ENCODE data around the gene AGFG2. TPM values are rescaled to one million over a fixed set of nuclear protein-coding genes. Genes with fewer than 3 reads are reported as not detected.

Gene AGFG2
- total and polyA plus RNA-seq, 4 donors, result 10.6 to 21.0 (median 17.2) TPM

DNA sequence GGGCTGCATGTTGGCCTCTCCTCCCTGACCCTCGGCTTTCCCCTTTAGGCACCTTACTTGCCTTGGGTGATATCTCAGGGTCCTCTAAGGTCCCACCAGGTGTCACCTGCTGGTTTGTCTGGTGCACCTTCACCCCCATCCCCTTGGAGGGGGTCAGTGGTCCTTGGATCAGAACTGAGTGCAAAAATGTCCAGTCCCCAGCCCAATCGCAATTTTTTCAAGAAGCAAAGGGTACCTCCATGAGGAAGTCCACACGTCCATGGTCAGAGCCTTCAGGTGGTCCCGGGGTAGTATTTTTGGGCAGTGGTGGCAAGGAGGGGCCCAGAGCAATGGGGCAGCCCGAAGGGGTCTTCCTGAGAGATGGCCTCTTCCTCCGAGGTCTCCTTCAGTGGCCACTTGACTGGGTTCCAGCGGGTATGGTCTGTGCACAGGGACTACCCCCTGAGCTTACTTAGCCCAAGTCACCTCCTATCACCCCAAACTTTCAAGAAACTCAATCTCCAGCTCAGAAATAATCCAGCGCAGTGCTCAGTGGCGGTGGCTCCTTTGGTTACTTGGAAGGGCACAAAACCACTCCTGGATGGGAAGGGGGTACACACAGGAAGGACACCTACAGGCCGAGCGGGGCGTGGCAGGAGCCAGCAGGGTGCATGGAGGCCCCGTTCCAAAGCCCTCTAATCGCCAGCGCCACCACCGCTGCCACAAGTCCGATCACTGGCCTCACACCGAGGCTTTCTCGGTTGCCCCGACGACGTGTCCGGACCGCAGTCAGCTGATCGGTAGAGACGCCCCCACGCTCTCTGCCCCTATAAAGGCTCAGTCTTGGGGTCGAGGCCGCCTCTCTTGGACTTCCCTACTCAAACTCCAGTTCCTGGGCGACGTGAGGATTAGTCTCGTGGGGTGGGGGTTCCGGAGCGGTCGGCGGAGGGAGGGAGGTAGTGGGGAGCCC is 30.2 kb downstream of the AGFG2 start:
- H3K4me1 ChIP-seq (ENCODE audit: control insufficient read depth, insufficient read depth, low read length), result peaks cover 44% of the 10 kb centered on the region
- H3K27me3 ChIP-seq (ENCODE audit: control insufficient read depth, insufficient read depth, low read length), result peaks cover 9% of the 10 kb centered on the region
- 17% methylated on average over 28 of the region's 36 CpGs for WGBS (ENCODE audit: insufficient coverage)
- H3K36me3 ChIP-seq (ENCODE audit: control insufficient read depth, insufficient read depth, low read length), result peaks cover 58% of the 10 kb centered on the region
- H3K9me3 ChIP-seq (ENCODE audit: control insufficient read depth, insufficient read depth, low read length), result no peaks in the 10 kb centered on the region
- H3K27ac ChIP-seq (ENCODE audit: low read depth, low read length), result peak overlapping the region; percentile 64
- peak overlapping the region; percentile 31 for H3K4me3 ChIP-seq (ENCODE audit: low read depth, low read length)
- peak in 3 of 6 donors; percentile 48 to 75 (median 64) for DNase-seq (ENCODE audit: low read depth in 4 of 6, low spot score in 6 of 6)

DNA sequence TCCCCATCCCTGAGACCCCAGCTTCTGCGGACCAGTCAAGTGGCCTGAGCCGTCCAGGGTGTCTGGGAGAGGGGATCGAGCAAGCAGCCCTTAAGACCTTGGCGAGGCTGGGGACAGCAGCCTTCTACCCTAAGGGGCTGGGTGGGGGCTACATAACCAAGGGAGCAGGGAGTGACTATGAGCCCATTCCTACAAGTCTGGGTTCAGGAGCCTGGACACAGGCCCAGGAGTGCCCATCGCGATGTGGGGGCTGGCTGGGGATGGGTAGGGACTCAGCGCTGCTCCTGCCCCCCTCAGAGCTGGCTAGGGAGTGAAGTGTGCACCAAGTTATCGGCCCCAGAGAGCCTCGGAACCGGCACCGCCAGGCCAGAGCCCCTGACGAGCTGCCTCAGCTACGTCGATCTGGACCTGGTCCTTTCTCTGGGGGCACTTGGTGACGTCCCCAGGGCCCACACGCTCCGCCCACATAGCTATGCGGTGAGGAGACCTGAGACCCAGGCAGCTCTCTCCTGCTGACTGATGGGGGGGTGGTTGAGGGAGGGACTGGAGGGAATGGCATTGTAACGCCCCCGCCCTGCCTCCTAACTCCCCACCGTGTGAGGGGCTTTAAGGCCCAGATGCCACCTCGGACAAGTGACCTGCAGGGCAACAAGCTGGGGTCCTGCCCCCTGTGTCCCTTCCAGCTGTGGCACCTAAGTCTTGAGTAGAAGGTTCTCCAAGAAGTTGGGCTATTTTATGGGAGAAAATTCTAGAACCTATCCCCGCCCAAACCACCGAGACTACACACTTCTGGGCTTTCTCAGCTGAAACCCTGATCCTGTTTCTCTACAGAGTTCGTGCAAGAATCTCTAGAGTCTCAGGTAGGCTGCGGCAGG is 32.2 kb downstream of the AGFG2 start:
- DNase-seq (ENCODE audit: low read depth in 4 of 6, low spot score in 6 of 6), result no peak
- peaks cover 58% of the 10 kb centered on the region for H3K36me3 ChIP-seq (ENCODE audit: control insufficient read depth, insufficient read depth, low read length)
- H3K27me3 ChIP-seq (ENCODE audit: control insufficient read depth, insufficient read depth, low read length), result peaks cover 9% of the 10 kb centered on the region
- 67% methylated on average over 15 of the region's 26 CpGs for WGBS (ENCODE audit: insufficient coverage)
- no peak overlapping the region for H3K27ac ChIP-seq (ENCODE audit: low read depth, low read length)
- H3K4me3 ChIP-seq (ENCODE audit: low read depth, low read length), result no peak overlapping the region
- H3K4me1 ChIP-seq (ENCODE audit: control insufficient read depth, insufficient read depth, low read length), result peaks cover 44% of the 10 kb centered on the region
- H3K9me3 ChIP-seq (ENCODE audit: control insufficient read depth, insufficient read depth, low read length), result no peaks in the 10 kb centered on the region

DNA sequence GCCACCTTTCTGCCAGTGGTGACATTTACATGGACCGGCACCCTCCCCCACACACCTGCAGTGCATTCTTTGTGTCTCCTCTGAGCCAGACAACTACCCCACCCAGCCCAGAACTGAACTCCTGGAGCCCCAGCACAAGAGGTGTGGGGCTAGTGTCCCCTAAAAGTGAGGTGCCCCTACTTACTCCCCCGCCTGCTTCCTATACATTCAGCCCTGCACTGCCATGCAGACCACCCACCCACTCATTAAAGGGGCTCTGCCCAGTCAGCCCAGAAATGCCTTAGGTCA is 32.8 kb downstream of the AGFG2 start:
- Histone ChIP-seq H3K4me3 (ENCODE audit: low read depth, low read length) (no peak overlapping the region), H3K9me3 (ENCODE audit: control insufficient read depth, insufficient read depth, low read length) (no peaks in the 10 kb centered on the region), H3K36me3 (ENCODE audit: control insufficient read depth, insufficient read depth, low read length) (peaks cover 58% of the 10 kb centered on the region), H3K27ac (ENCODE audit: low read depth, low read length) (no peak overlapping the region), H3K27me3 (ENCODE audit: control insufficient read depth, insufficient read depth, low read length) (peaks cover 9% of the 10 kb centered on the region), H3K4me1 (ENCODE audit: control insufficient read depth, insufficient read depth, low read length) (peaks cover 43% of the 10 kb centered on the region)
- no peak for DNase-seq (ENCODE audit: low read depth in 4 of 6, low spot score in 6 of 6)
- WGBS (ENCODE audit: insufficient coverage), result 95% methylated on average over 2 of the region's 2 CpGs

DNA sequence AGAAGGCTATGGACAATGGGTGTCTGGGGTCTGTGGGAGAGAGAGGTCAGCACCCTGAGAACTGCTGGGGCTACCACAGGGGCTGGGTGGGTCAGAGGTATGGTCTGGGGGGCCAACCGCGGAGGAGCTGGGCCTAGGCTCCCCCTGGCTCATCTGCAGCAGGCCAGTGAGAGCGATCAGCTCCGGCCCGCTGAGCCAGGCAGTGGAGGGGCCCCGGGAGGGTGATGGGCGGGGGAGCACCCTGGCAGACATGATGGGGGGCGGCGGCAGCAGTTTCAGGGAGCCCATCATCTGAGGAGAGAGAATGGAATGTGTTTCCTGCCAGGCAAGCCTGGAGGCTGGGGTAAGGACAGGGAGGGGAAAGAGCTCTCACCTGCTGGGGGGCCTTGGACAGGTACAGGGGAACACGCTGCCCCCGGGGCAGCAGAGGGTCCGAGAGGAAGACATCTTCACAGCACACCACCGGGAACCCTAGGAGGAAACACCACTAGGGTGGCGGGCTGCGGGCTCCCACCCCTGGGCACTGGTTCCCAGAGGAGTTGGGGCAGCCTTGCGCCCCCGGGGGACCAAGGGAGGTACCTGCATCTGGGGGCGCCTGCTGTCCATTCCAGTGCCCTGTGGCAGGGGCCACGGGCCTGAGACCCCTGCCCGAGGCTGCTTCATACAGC is 33.4 kb downstream of the AGFG2 start:
- H3K4me1 ChIP-seq (ENCODE audit: control insufficient read depth, insufficient read depth, low read length), result peaks cover 38% of the 10 kb centered on the region
- no peaks in the 10 kb centered on the region for H3K9me3 ChIP-seq (ENCODE audit: control insufficient read depth, insufficient read depth, low read length)
- peaks cover 9% of the 10 kb centered on the region for H3K27me3 ChIP-seq (ENCODE audit: control insufficient read depth, insufficient read depth, low read length)
- no peak for DNase-seq (ENCODE audit: low read depth in 4 of 6, low spot score in 6 of 6)
- 79% methylated on average over 20 of the region's 20 CpGs for WGBS (ENCODE audit: insufficient coverage)
- peaks cover 58% of the 10 kb centered on the region for H3K36me3 ChIP-seq (ENCODE audit: control insufficient read depth, insufficient read depth, low read length)
- no peak overlapping the region for H3K4me3 ChIP-seq (ENCODE audit: low read depth, low read length)
- H3K27ac ChIP-seq (ENCODE audit: low read depth, low read length), result no peak overlapping the region

DNA sequence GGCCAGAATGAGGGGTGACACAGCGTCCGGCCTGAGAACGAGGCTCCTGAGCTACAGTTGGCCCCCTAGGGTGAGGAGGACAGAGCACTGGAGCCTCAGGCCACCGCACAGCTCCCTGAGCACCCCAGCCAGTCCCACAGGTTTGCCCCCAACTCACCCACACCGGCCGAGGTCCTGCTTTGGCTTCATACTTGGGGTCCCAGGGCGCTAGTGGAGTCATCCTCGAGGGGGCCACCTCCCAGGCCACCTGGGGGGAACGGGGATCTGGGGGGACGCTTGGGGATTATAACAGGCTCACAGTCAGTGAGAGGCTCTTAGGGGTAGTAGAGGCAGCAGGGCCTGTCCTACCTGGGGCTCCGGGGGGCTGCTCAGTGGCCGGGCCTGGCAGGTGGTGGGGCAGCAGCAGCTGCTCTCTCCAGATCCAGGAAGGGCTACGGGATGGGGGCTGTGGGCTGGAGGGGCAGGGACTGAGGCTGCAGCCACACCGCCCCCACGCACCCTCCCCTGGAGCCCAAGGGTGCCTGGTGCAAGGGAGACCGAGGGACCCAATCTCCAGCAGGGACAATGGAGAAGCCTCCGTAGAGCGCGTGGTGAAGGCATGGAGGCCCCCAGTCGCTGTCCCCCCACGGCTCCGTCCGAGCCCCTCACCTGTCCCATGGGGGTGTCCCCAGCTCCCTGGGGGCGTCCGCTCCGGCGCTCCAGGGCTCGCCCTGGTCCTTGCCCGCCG is 34.1 kb downstream of the AGFG2 start:
- Histone ChIP-seq H3K27me3 (ENCODE audit: control insufficient read depth, insufficient read depth, low read length) (peaks cover 9% of the 10 kb centered on the region), H3K4me1 (ENCODE audit: control insufficient read depth, insufficient read depth, low read length) (peaks cover 31% of the 10 kb centered on the region), H3K4me3 (ENCODE audit: low read depth, low read length) (no peak overlapping the region), H3K36me3 (ENCODE audit: control insufficient read depth, insufficient read depth, low read length) (peaks cover 63% of the 10 kb centered on the region), H3K9me3 (ENCODE audit: control insufficient read depth, insufficient read depth, low read length) (no peaks in the 10 kb centered on the region), H3K27ac (ENCODE audit: low read depth, low read length) (no peak overlapping the region)
- no peak for DNase-seq (ENCODE audit: low read depth in 4 of 6, low spot score in 6 of 6)
- 94% methylated on average over 30 of the region's 30 CpGs for WGBS (ENCODE audit: insufficient coverage)

DNA sequence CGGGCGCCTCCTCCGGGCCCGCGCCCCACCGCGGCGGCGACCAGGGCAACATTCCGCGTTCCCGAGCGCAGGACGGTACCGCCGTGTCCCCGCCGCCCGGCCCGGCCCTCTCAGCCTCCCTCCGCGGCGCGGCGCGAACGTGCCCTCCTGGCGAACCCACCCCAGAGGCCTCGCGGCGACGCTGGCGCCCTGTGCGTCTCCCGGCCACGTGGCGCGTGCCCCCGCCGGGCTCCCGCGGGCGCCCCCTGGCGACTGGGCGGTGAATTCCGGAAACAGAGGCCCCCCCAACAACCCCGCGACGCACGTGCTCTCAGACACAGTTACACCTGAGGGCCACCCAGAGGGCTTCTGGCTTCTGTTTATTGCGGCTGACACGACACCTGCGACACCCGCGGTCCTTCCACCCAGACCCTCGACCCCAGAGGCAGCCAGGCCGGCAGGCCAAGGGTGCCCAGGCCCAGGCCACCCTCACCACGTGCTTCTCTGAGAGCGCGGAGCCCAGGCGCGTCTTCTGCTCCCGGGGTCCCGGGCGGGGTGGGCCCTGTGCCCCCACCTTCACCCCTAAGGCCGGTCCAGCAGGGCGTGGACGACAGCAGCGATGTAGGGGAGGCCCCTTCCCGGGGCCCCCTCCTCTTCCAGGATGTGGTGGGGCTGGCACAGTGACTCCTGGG is 34.8 kb downstream of the AGFG2 start, which contains the start of gene SAP25:
Gene SAP25 (minus strand): TSS at position 210 of the 671 bp plus-strand sequence. CDS start 158 bp downstream, at position 52.
- Histone ChIP-seq H3K27ac (ENCODE audit: low read depth, low read length) (no peak within 1 kb of the TSS), H3K36me3 (ENCODE audit: control insufficient read depth, insufficient read depth, low read length) (peaks cover 70% of the 10 kb centered on the region), H3K4me3 (ENCODE audit: low read depth, low read length) (no peak within 1 kb of the TSS), H3K9me3 (ENCODE audit: control insufficient read depth, insufficient read depth, low read length) (no peaks in the 10 kb centered on the region), H3K27me3 (ENCODE audit: control insufficient read depth, insufficient read depth, low read length) (peaks cover 9% of the 10 kb centered on the region), H3K4me1 (ENCODE audit: control insufficient read depth, insufficient read depth, low read length) (peaks cover 24% of the 10 kb centered on the region)
- 89% methylated on average over 60 of the region's 70 CpGs for WGBS (ENCODE audit: insufficient coverage)
- DNase-seq (ENCODE audit: low read depth in 4 of 6, low spot score in 6 of 6), result no peak

DNA sequence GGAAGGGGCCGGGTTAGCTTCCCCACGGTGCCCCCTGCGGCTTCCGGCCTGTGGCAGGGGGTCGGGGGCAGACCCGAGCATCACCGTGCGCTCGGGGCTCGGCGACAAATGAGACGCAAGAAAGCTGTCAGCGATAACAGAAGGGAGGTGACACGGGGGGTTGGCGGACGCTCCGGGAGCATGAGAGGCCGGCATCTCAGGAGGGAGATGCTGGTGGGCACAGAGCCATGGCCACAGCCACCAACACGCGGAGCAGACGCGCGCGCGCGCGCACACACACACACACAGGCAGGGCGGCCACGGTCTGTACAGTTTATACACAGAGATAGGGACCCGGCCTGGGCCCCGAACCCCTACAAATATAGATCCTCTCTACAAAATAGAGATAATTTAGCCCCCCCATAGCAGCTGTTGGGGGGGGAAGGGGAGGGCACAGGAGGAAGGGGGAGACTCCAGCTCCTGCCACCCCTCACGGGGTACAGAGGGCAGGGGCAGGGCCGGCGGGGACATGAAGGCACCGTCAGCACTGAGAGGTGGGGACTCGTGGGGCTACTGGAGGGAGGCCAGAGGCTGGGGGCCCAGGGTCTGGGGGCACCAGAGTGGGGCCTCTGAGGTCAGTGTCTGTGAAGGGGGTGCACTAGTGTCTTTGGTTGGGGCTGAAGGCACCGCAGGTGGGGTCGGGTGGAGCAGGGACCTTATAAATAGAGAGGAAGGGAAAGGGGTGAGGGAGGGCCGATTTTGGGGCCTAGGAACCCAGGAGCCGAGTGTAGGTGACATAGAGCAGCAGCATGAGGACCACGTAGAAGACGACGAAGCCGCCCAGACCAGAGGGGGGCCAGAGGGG is 35.6 kb downstream of the AGFG2 start:
- H3K27ac ChIP-seq (ENCODE audit: low read depth, low read length), result no peak overlapping the region

DNA sequence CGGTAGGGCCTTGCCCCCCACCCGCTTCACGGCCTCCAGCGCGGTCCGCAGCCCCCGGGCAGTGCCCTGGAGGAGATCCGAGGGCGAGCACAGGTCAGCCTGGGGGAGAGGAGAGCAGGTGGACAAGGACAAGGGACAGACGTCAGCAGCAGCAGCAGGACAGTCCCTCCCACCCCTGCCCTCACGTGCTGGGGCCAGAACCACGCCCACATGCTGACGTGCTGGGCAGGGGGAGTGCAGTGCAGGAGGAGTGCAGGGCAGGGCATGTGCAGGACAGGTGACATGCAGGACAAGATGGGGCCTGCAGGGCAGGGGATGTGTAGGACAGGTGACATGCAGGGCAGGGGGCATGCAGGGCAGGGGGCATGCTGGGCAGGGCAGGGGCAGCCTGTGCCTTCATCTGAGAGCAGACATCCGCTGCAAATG is 36.2 kb downstream of the AGFG2 start:
- Histone ChIP-seq H3K4me1 (ENCODE audit: control insufficient read depth, insufficient read depth, low read length) (peaks cover 12% of the 10 kb centered on the region), H3K36me3 (ENCODE audit: control insufficient read depth, insufficient read depth, low read length) (peaks cover 84% of the 10 kb centered on the region), H3K9me3 (ENCODE audit: control insufficient read depth, insufficient read depth, low read length) (no peaks in the 10 kb centered on the region), H3K4me3 (ENCODE audit: low read depth, low read length) (no peak overlapping the region), H3K27ac (ENCODE audit: low read depth, low read length) (no peak overlapping the region), H3K27me3 (ENCODE audit: control insufficient read depth, insufficient read depth, low read length) (peaks cover 9% of the 10 kb centered on the region)
- DNase-seq (ENCODE audit: low read depth in 4 of 6, low spot score in 6 of 6), result no peak
- WGBS (ENCODE audit: insufficient coverage), result 86% methylated on average over 11 of the region's 14 CpGs

More for the DNA sequence above, 35.6 kb downstream of the AGFG2 start:
- H3K4me1 ChIP-seq (ENCODE audit: control insufficient read depth, insufficient read depth, low read length), result peaks cover 18% of the 10 kb centered on the region
- H3K27me3 ChIP-seq (ENCODE audit: control insufficient read depth, insufficient read depth, low read length), result peaks cover 9% of the 10 kb centered on the region
- no peak overlapping the region for H3K4me3 ChIP-seq (ENCODE audit: low read depth, low read length)
- no peak for DNase-seq (ENCODE audit: low read depth in 4 of 6, low spot score in 6 of 6)
- H3K36me3 ChIP-seq (ENCODE audit: control insufficient read depth, insufficient read depth, low read length), result peaks cover 77% of the 10 kb centered on the region
- 90% methylated on average over 29 of the region's 44 CpGs for WGBS (ENCODE audit: insufficient coverage)
- H3K9me3 ChIP-seq (ENCODE audit: control insufficient read depth, insufficient read depth, low read length), result no peaks in the 10 kb centered on the region
